ENCODE results near the gene FBXW10. TPM values are rescaled to one million over a fixed set of nuclear protein-coding genes. Genes with fewer than 3 reads are reported as not detected.
"Not testable (repeated sequence)": the region's sequence is repeated elsewhere in the genome, so short reads cannot be mapped to it uniquely, and the experiment has no call there.

The FBXW10 gene
- polyA plus RNA-seq, 1 donor from 2014 or later, result 0.21 TPM

GRCh38 chr17:18791402-18791801 is 47.5 kb downstream of the FBXW10 start:
- H3K4me2 ChIP-seq (ENCODE audit: low read length); H3K27ac ChIP-seq (ENCODE audit: low read length); H3F3A ChIP-seq (ENCODE audit: insufficient read depth, low read length, poor library complexity, severe bottlenecking); H2AFZ ChIP-seq (ENCODE audit: low read depth, low read length); H3K79me2 ChIP-seq (replicated peaks; ENCODE audit: insufficient read depth, low read length); H3K9me2 ChIP-seq (ENCODE audit: insufficient read depth, low read length); H4K20me1 ChIP-seq (ENCODE audit: insufficient read depth); H3K36me3 ChIP-seq (ENCODE audit: insufficient read depth, low read length); H3K9ac ChIP-seq (ENCODE audit: low read length); H3K9me3 ChIP-seq (ENCODE audit: low read length); H3K27me3 ChIP-seq (ENCODE audit: insufficient read depth, low read depth, low read length); H3K4me3 ChIP-seq (ENCODE audit: low read length): not testable (repeated sequence)

GRCh38 chr17:18794841-18795240 is 51.0 kb downstream of the FBXW10 start:
- not testable (repeated sequence) for H3K9me2 ChIP-seq (ENCODE audit: insufficient read depth, low read length); H4K20me1 ChIP-seq (ENCODE audit: insufficient read depth); H3K9me3 ChIP-seq (ENCODE audit: low read length); H3K79me2 ChIP-seq (replicated peaks; ENCODE audit: insufficient read depth, low read length); H2AFZ ChIP-seq (ENCODE audit: low read depth, low read length); H3K27ac ChIP-seq (ENCODE audit: low read length); H3K27me3 ChIP-seq (ENCODE audit: insufficient read depth, low read depth, low read length); H3F3A ChIP-seq (ENCODE audit: insufficient read depth, low read length, poor library complexity, severe bottlenecking); H3K4me2 ChIP-seq (ENCODE audit: low read length); H3K9ac ChIP-seq (ENCODE audit: low read length); H3K36me3 ChIP-seq (ENCODE audit: insufficient read depth, low read length); H3K4me3 ChIP-seq (ENCODE audit: low read length)

- H3K9me2 ChIP-seq (ENCODE audit: insufficient read depth, low read length); H3K27ac ChIP-seq (ENCODE audit: low read length); H2AFZ ChIP-seq (ENCODE audit: low read depth, low read length); H3K27me3 ChIP-seq (ENCODE audit: insufficient read depth, low read depth, low read length); H3F3A ChIP-seq (ENCODE audit: insufficient read depth, low read length, poor library complexity, severe bottlenecking); H4K20me1 ChIP-seq (ENCODE audit: insufficient read depth); H3K79me2 ChIP-seq (replicated peaks; ENCODE audit: insufficient read depth, low read length); H3K4me3 ChIP-seq (ENCODE audit: low read length); H3K4me2 ChIP-seq (ENCODE audit: low read length); H3K36me3 ChIP-seq (ENCODE audit: insufficient read depth, low read length); H3K9me3 ChIP-seq (ENCODE audit: low read length); H3K9ac ChIP-seq (ENCODE audit: low read length): not testable (repeated sequence)
Observed at GRCh38 chr17:18796887-18797286, 53.0 kb downstream of the FBXW10 start.

GRCh38 chr17:18803458-18804245 is 59.8 kb downstream of the FBXW10 start:
- H3K79me2 ChIP-seq (replicated peaks; ENCODE audit: insufficient read depth, low read length), result not testable (repeated sequence)

GRCh38 chr17:18815924-18816323 is 72.1 kb downstream of the FBXW10 start:
- not testable (repeated sequence) for H3K4me3 ChIP-seq (ENCODE audit: low read length); H3K9me3 ChIP-seq (ENCODE audit: low read length); H3K36me3 ChIP-seq (ENCODE audit: insufficient read depth, low read length); H2AFZ ChIP-seq (ENCODE audit: low read depth, low read length); H3K4me2 ChIP-seq (ENCODE audit: low read length); H4K20me1 ChIP-seq (ENCODE audit: insufficient read depth); H3F3A ChIP-seq (ENCODE audit: insufficient read depth, low read length, poor library complexity, severe bottlenecking); H3K9me2 ChIP-seq (ENCODE audit: insufficient read depth, low read length); H3K27me3 ChIP-seq (ENCODE audit: insufficient read depth, low read depth, low read length); H3K9ac ChIP-seq (ENCODE audit: low read length); H3K27ac ChIP-seq (ENCODE audit: low read length); H3K79me2 ChIP-seq (replicated peaks; ENCODE audit: insufficient read depth, low read length)

More at GRCh38 chr17:18803458-18804245, 59.8 kb downstream of the FBXW10 start:
- not testable (repeated sequence) for H3K9me3 ChIP-seq (ENCODE audit: low read length); H4K20me1 ChIP-seq (ENCODE audit: insufficient read depth); H2AFZ ChIP-seq (ENCODE audit: low read depth, low read length); H3K27me3 ChIP-seq (ENCODE audit: insufficient read depth, low read depth, low read length); H3K4me2 ChIP-seq (ENCODE audit: low read length); H3K36me3 ChIP-seq (ENCODE audit: insufficient read depth, low read length); H3K9ac ChIP-seq (ENCODE audit: low read length); H3F3A ChIP-seq (ENCODE audit: insufficient read depth, low read length, poor library complexity, severe bottlenecking); H3K4me3 ChIP-seq (ENCODE audit: low read length); H3K27ac ChIP-seq (ENCODE audit: low read length); H3K9me2 ChIP-seq (ENCODE audit: insufficient read depth, low read length)

Measured in neural cell (in vitro differentiated cells).